HepG2 (cell line): ENCODE results near the gene INO80B. TPM values are rescaled to one million over a fixed set of nuclear protein-coding genes. Genes with fewer than 3 reads are reported as not detected.

Experiments
- CBX1 ChIP-seq: IDR thresholded peaks from one replicate; pipeline ENCODE4 v1.6.1; 2016; ENCODE audit warnings: antibody characterized with exemption, low read depth
- DNMT3B ChIP-seq: conservative IDR thresholded peaks from 2 replicates; pipeline ENCODE4 v1.6.1; 2016; ENCODE audit warnings: missing biosample characterization, control low read depth
- POLR2G ChIP-seq: fragments of 200-400 bp; formaldehyde crosslinking; IDR thresholded peaks from 2 replicates; pipeline ENCODE4 v1.6.1; 2018; ENCODE audit warnings: mild to moderate bottlenecking, low read depth, low read length, moderate library complexity
- REST ChIP-seq, 2 experiments: IDR thresholded peaks; 2 replicates each; pipeline ENCODE4 v1.6.1; 2011 to 2012; ENCODE audit warnings: low read length in 2 of 2, borderline replicate concordance in 1 of 2, low read depth in 1 of 2, mild to moderate bottlenecking in 1 of 2, moderate library complexity in 1 of 2
- SKI ChIP-seq: fragments of 450-650 bp; IDR thresholded peaks from one replicate; pipeline ENCODE4 v1.6.1; 2018; ENCODE audit warnings: mild to moderate bottlenecking; ENCODE audit not compliant: partially characterized antibody
- SOX6 ChIP-seq, 2 experiments: fragments of 450-650 bp in 1 of 2; sonication (generic) in 1 of 2; formaldehyde crosslinking in 1 of 2; IDR thresholded peaks; 2 replicates each; pipeline versions ENCODE4 v1.4.0 to v1.6.1; 2017 to 2020; ENCODE audit warnings: antibody characterized with exemption in 1 of 2, mild to moderate bottlenecking in 1 of 2, missing genetic modification reagents in 1 of 2
- SSRP1 ChIP-seq: IDR thresholded peaks from 2 replicates; pipeline ENCODE4 v1.6.1; 2016; ENCODE audit warnings: control low read depth
- TP53 ChIP-seq: sonication (generic); formaldehyde crosslinking; conservative IDR thresholded peaks from 2 replicates; pipeline ENCODE4 v1.4.0; 2020; ENCODE audit warnings: missing genetic modification reagents
- ZBTB7A ChIP-seq: sonication (generic); formaldehyde crosslinking; IDR thresholded peaks from 2 replicates; pipeline ENCODE4 v1.8.0; 2022; ENCODE audit warnings: mild to moderate bottlenecking, missing genetic modification reagents
- ZFP82 ChIP-seq: sonication (generic); formaldehyde crosslinking; IDR thresholded peaks from 2 replicates; pipeline ENCODE4 v1.5.1; 2020; ENCODE audit warnings: mild to moderate bottlenecking, missing genetic modification reagents, borderline replicate concordance
- ZNF564 ChIP-seq: sonication (generic); formaldehyde crosslinking; IDR thresholded peaks from 2 replicates; pipeline ENCODE4 v1.8.1; 2023; ENCODE audit warnings: mild to moderate bottlenecking, missing genetic modification reagents
- ZNF598 ChIP-seq: sonication (generic); formaldehyde crosslinking; IDR thresholded peaks from 2 replicates; pipeline ENCODE4 v1.5.1; 2020; ENCODE audit warnings: mild to moderate bottlenecking, missing genetic modification reagents, borderline replicate concordance
- ZNF687 ChIP-seq: sonication (generic); formaldehyde crosslinking; IDR thresholded peaks from 2 replicates; pipeline ENCODE4 v1.5.1; 2020; ENCODE audit warnings: mild to moderate bottlenecking, missing genetic modification reagents, moderate library complexity
- ZNF7 ChIP-seq: IDR thresholded peaks from 2 replicates; pipeline ENCODE4 v1.6.1; 2016; ENCODE audit warnings: missing biosample characterization, missing genetic modification reagents
- ZNF704 ChIP-seq: sonication (generic); formaldehyde crosslinking; IDR thresholded peaks from 2 replicates; pipeline ENCODE4 v1.8.1; 2023; ENCODE audit warnings: mild to moderate bottlenecking, inconsistent platforms, moderate library complexity, missing genetic modification reagents, borderline replicate concordance
- ZNF816 ChIP-seq: sonication (generic); formaldehyde crosslinking; IDR thresholded peaks from 2 replicates; pipeline ENCODE4 v1.8.0; 2022; ENCODE audit warnings: missing genetic modification reagents, mild to moderate bottlenecking, borderline replicate concordance
- polyA plus RNA-seq, 8 experiments: library from polyadenylated mRNA; depleted of rRNA in 3 of 8; stranded (reverse) in 7 of 8; unstranded in 1 of 8; fragments of >200 nt; fragmentation: Illumina TruSeq in 4 of 8; extraction: Trizol in 4 of 8; gene quantifications; 2 replicates each; pipeline versions ENCODE4 v1.2.1 to v1.2.3, GENCODE V29; 2011 to 2016; ENCODE audit warnings: low read depth in 4 of 8, missing spikeins in 1 of 8, mixed read lengths in 1 of 8; ENCODE audit not compliant: insufficient read depth in 1 of 8
- total RNA-seq, 5 experiments: library from RNA; depleted of rRNA; stranded (reverse); fragments of >200 nt; fragmentation: Illumina TruSeq; extraction: Trizol; gene quantifications; 2 replicates each; pipeline ENCODE4 v1.2.3, GENCODE V29; 2016; ENCODE audit warnings: low read depth in 1 of 5
- TF ChIP-seq, protein P1 (sequence below): sonication (generic); formaldehyde crosslinking; IDR thresholded peaks from 2 replicates; pipeline ENCODE4 v1.4.0; 2020; ENCODE audit warnings: mild to moderate bottlenecking, missing genetic modification reagents
- TF ChIP-seq, protein P2 (sequence below): sonication (generic); formaldehyde crosslinking; IDR thresholded peaks from 2 replicates; pipeline ENCODE4 v1.5.1; 2020; ENCODE audit warnings: missing genetic modification reagents, mild to moderate bottlenecking, borderline replicate concordance

INO80B gene
- total and polyA plus RNA-seq, 2 of the 13 experiments (the other 11 are each of a cell fraction or from before 2014, with no cell fraction given): 6.2 to 14.5 TPM

DNA sequence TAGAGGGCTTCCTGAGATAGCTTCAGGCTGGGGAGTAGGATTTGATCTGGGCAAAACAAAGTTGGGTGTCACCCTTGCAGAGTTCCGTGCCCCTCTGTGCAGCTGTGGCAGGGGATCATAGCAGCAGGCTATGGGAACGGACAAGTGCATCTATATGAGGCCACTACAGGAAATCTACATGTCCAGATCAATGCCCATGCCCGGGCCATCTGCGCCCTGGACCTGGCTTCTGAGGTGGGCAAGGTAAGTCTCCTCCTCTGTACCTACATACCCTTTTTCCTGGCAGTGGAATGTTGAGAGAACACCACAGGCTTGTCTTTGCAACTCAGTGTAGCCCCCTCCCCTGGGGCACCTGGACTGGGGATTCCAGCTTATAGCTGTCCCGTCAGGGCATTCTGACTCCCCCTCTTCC is 29.9 kb upstream of the INO80B start (continued):
- peak; percentile 40; the same call in 1 of the 2 replicates for TF ChIP-seq ZNF687
- TF ChIP-seq DNMT3B (CRISPR knock-in tag): peak; percentile 67; the same call in 1 of the 2 replicates
- no peak for TF ChIP-seq ZNF598 (CRISPR knock-in tag)
- no peak for TF ChIP-seq TP53 (CRISPR knock-in tag)
- peak; percentile 46 for TF ChIP-seq CBX1
- no peak for TF ChIP-seq ZFP82 (CRISPR knock-in tag)
- peak; percentile 28 for TF ChIP-seq POLR2G
- no peak for TF ChIP-seq SSRP1
- TF ChIP-seq ZBTB7A (CRISPR knock-in tag): no peak
- TF ChIP-seq REST (IDR thresholded peaks at IDR 0.05; ENCODE audit: borderline replicate concordance in 1 of 2, low read depth in 1 of 2, low read length in 2 of 2): no peak
- TF ChIP-seq ZNF564 (CRISPR knock-in tag): no peak
- TF ChIP-seq, protein P1, sequence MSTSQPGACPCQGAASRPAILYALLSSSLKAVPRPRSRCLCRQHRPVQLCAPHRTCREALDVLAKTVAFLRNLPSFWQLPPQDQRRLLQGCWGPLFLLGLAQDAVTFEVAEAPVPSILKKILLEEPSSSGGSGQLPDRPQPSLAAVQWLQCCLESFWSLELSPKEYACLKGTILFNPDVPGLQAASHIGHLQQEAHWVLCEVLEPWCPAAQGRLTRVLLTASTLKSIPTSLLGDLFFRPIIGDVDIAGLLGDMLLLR (CRISPR knock-in tag): 0 out of 2 replicates have a peak, but pooled peaks have one; percentile 47
- no peak for TF ChIP-seq ZNF816
- TF ChIP-seq SOX6 (IDR thresholded peaks at IDR 0.05): no peak
- 0 out of 2 replicates have a peak, but pooled peaks have one; percentile 28 for TF ChIP-seq SOX6 (CRISPR knock-in tag; IDR thresholded peaks at IDR 0.05)
- no peak for TF ChIP-seq ZNF7 (CRISPR knock-in tag)
- TF ChIP-seq, protein P2, sequence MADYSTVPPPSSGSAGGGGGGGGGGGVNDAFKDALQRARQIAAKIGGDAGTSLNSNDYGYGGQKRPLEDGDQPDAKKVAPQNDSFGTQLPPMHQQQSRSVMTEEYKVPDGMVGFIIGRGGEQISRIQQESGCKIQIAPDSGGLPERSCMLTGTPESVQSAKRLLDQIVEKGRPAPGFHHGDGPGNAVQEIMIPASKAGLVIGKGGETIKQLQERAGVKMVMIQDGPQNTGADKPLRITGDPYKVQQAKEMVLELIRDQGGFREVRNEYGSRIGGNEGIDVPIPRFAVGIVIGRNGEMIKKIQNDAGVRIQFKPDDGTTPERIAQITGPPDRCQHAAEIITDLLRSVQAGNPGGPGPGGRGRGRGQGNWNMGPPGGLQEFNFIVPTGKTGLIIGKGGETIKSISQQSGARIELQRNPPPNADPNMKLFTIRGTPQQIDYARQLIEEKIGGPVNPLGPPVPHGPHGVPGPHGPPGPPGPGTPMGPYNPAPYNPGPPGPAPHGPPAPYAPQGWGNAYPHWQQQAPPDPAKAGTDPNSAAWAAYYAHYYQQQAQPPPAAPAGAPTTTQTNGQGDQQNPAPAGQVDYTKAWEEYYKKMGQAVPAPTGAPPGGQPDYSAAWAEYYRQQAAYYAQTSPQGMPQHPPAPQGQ (CRISPR knock-in tag): no peak
- TF ChIP-seq SKI: no peak
- 0 out of 2 replicates have a peak, but pooled peaks have one; percentile 41 for TF ChIP-seq ZNF704 (CRISPR knock-in tag)
